H1 (cell line): ENCODE measurements around the gene PRRT2. TPM values are rescaled to one million over a fixed set of nuclear protein-coding genes. Genes with fewer than 3 reads are reported as not detected.

ENCODE experiments used
- CTCF ChIA-PET: fragments of 300-600 bp; sonication (Branson Sonifier 250); formaldehyde crosslinking; loops from one replicate; lab custom pipeline; 2021; ENCODE audit not compliant: partially characterized antibody; lab: Charles Lee
- POLR2A ChIA-PET: fragments of 300-600 bp; sonication (Branson Sonifier 250); formaldehyde crosslinking; loops from one replicate; lab custom pipeline; 2021; ENCODE audit warnings: inconsistent platforms; ENCODE audit not compliant: partially characterized antibody; lab: Charles Lee
- DNase-seq, 2 experiments: peaks; one replicate each; pipeline versions ENCODE4 v3.0.0 to v3.0.0-alpha.2; 2010 to 2022; ENCODE audit warnings: low spot score in 2 of 2, low read depth in 1 of 2, mixed read lengths in 1 of 2
- FAIRE-seq: peaks from 2 replicates; lab custom pipeline; 2011; peaks lifted over from hg19 to GRCh38; lab: Jason Lieb, UNC
- H2AFZ ChIP-seq: 2 replicates; pipeline ENCODE4 v1.8.1; 2012; ENCODE audit warnings: low read length, inconsistent platforms
- H2AK5ac ChIP-seq: 2 replicates; pipeline ENCODE4 v1.6.1; 2013; ENCODE audit warnings: low read depth, low read length
- H2BK120ac ChIP-seq: replicated peaks from 2 replicates; pipeline ENCODE3; 2013; ENCODE audit warnings: low read depth, low read length, inconsistent platforms
- H2BK12ac ChIP-seq: 2 replicates; pipeline ENCODE4 v1.6.1; 2013; ENCODE audit warnings: low read depth, low read length
- H2BK15ac ChIP-seq: 2 replicates; pipeline ENCODE4 v1.6.1; 2013; ENCODE audit warnings: low read length
- H2BK20ac ChIP-seq: 2 replicates; pipeline ENCODE4 v1.6.1; 2013; ENCODE audit warnings: low read length
- H2BK5ac ChIP-seq: 2 replicates; pipeline ENCODE4 v1.6.1; 2013; ENCODE audit warnings: low read depth, low read length
- H3K14ac ChIP-seq: 2 replicates; pipeline ENCODE4 v1.6.1; 2013; ENCODE audit warnings: inconsistent platforms; ENCODE audit not compliant: insufficient read length
- H3K18ac ChIP-seq: 2 replicates; pipeline ENCODE4 v1.6.1; 2013; ENCODE audit warnings: low read length; ENCODE audit errors: extremely low read depth
- H3K23ac ChIP-seq: 2 replicates; pipeline ENCODE4 v1.6.1; 2013; ENCODE audit warnings: inconsistent platforms; ENCODE audit not compliant: insufficient read length
- H3K23me2 ChIP-seq: 2 replicates; pipeline ENCODE4 v1.6.1; 2013; ENCODE audit warnings: low read depth, low read length
- H3K27ac ChIP-seq: 2 replicates; pipeline ENCODE4 v1.6.1; 2011; ENCODE audit warnings: low read depth, low read length, inconsistent platforms
- H3K27me3 ChIP-seq, 4 experiments: replicated peaks in 1 of 4; 1 replicate in 1 of 4; 2 replicates in 3 of 4; pipeline versions ENCODE4 v1.6.1 to v1.8.1; 2011 to 2013; ENCODE audit warnings: low read length in 3 of 4, mild to moderate bottlenecking in 3 of 4, inconsistent platforms in 2 of 4, mixed read lengths in 2 of 4, moderate library complexity in 1 of 4; ENCODE audit not compliant: control insufficient read depth in 3 of 4, insufficient read depth in 3 of 4; ENCODE audit errors: extremely low read depth in 1 of 4
- H3K36me3 ChIP-seq, 4 experiments: 2 replicates each; pipeline versions ENCODE4 v1.6.1 to v1.8.1; 2011 to 2013; ENCODE audit warnings: mild to moderate bottlenecking in 4 of 4, low read length in 3 of 4, moderate library complexity in 2 of 4, control low read depth in 1 of 4, inconsistent platforms in 1 of 4; ENCODE audit not compliant: insufficient read depth in 4 of 4, control insufficient read depth in 2 of 4
- H3K4ac ChIP-seq: replicated peaks from 2 replicates; pipeline ENCODE3; 2013; ENCODE audit warnings: low read length, low read depth, mixed read lengths, inconsistent platforms; ENCODE audit not compliant: insufficient read length
- H3K4me1 ChIP-seq, 4 experiments: replicated peaks in 1 of 4; 1 replicate in 1 of 4; 2 replicates in 3 of 4; pipeline versions ENCODE4 v1.6.1 to v1.8.1; 2011 to 2013; ENCODE audit warnings: low read length in 3 of 4, inconsistent platforms in 2 of 4, mixed read lengths in 1 of 4; ENCODE audit not compliant: insufficient read depth in 4 of 4, control insufficient read depth in 3 of 4
- H3K4me2 ChIP-seq, 2 experiments: 2 replicates each; pipeline versions ENCODE4 v1.6.1 to v1.8.1; 2011 to 2013; ENCODE audit warnings: low read depth in 2 of 2, low read length in 2 of 2, control low read depth in 1 of 2, inconsistent platforms in 1 of 2, mild to moderate bottlenecking in 1 of 2; ENCODE audit not compliant: insufficient read depth in 1 of 2
- H3K4me3 ChIP-seq, 4 experiments: fragments of 200-600, 300-600 bp in 1 of 4; sonication (generic), shearing (Covaris generic), sonication (Bioruptor Twin) in 1 of 4; 2 replicates each; pipeline versions ENCODE4 v1.5.1 to v1.8.1; 2011 to 2016; ENCODE audit warnings: low read length in 4 of 4, low read depth in 3 of 4, control low read depth in 2 of 4, inconsistent platforms in 2 of 4, mild to moderate bottlenecking in 2 of 4, mixed read lengths in 1 of 4, moderate library complexity in 1 of 4; ENCODE audit not compliant: insufficient read depth in 2 of 4; ENCODE audit errors: extremely low read depth in 1 of 4
- H3K56ac ChIP-seq: replicated peaks from 2 replicates; pipeline ENCODE3; 2013; ENCODE audit warnings: low read depth, mild to moderate bottlenecking, mixed read lengths, low read length, inconsistent platforms; ENCODE audit not compliant: insufficient read length
- H3K79me1 ChIP-seq: 2 replicates; pipeline ENCODE4 v1.6.1; 2013; ENCODE audit warnings: low read depth, low read length, control low read depth
- H3K79me2 ChIP-seq, 2 experiments: 2 replicates each; pipeline versions ENCODE4 v1.6.1 to v1.8.1; 2012 to 2013; ENCODE audit warnings: low read length in 2 of 2, mild to moderate bottlenecking in 2 of 2, inconsistent platforms in 1 of 2; ENCODE audit not compliant: insufficient read depth in 2 of 2, control insufficient read depth in 1 of 2
- H3K9ac ChIP-seq, 4 experiments: replicated peaks in 1 of 4; 1 replicate in 1 of 4; 2 replicates in 3 of 4; pipeline versions ENCODE4 v1.6.1 to v1.8.1; 2011 to 2013; ENCODE audit warnings: low read depth in 3 of 4, low read length in 3 of 4, control low read depth in 2 of 4, mild to moderate bottlenecking in 2 of 4, moderate library complexity in 2 of 4, inconsistent platforms in 1 of 4; ENCODE audit errors: extremely low read depth in 1 of 4
- H3K9me3 ChIP-seq, 2 experiments: 2 replicates each; pipeline versions ENCODE4 v1.6.1 to v1.8.1; 2012 to 2013; ENCODE audit warnings: mild to moderate bottlenecking in 2 of 2, moderate library complexity in 2 of 2, control low read depth in 1 of 2, inconsistent platforms in 1 of 2, low read depth in 1 of 2, low read length in 1 of 2, mixed read lengths in 1 of 2; ENCODE audit not compliant: insufficient read depth in 2 of 2
- H4K20me1 ChIP-seq, 2 experiments: replicated peaks in 1 of 2; 2 replicates each; pipeline versions ENCODE3 to v1.8.1; 2011 to 2013; ENCODE audit warnings: inconsistent platforms in 2 of 2, low read length in 2 of 2, mild to moderate bottlenecking in 1 of 2; ENCODE audit not compliant: insufficient read depth in 2 of 2, control insufficient read depth in 1 of 2
- H4K5ac ChIP-seq: 2 replicates; pipeline ENCODE4 v1.6.1; 2013; ENCODE audit warnings: low read length, low read depth, mixed read lengths, inconsistent platforms; ENCODE audit not compliant: insufficient read length
- H4K8ac ChIP-seq: 2 replicates; pipeline ENCODE4 v1.8.0; 2013; ENCODE audit warnings: mild to moderate bottlenecking, moderate library complexity, low read length, inconsistent platforms; ENCODE audit not compliant: insufficient read depth; ENCODE audit errors: extremely low read depth
- H4K91ac ChIP-seq: replicated peaks from 2 replicates; pipeline ENCODE3; 2013; ENCODE audit warnings: low read length, mixed read lengths, inconsistent platforms; ENCODE audit not compliant: insufficient read length
- CEBPB ChIP-seq: IDR thresholded peaks from 2 replicates; pipeline ENCODE4 v1.6.1; 2012; ENCODE audit warnings: low read depth, low read length
- CTCF ChIP-seq, 3 experiments: IDR thresholded peaks; 1 replicate in 2 of 3; 2 replicates in 1 of 3; pipeline versions ENCODE4 v1.5.1 to v1.6.1; 2011; ENCODE audit warnings: low read length in 3 of 3, mild to moderate bottlenecking in 3 of 3, inconsistent platforms in 2 of 3, low read depth in 1 of 3, moderate library complexity in 1 of 3; ENCODE audit not compliant: insufficient read depth in 1 of 3; ENCODE audit errors: control extremely low read depth in 1 of 3
- KDM5A ChIP-seq: fragments of 200-600 bp; IDR thresholded peaks from 2 replicates; pipeline ENCODE4 v1.7.1; 2012; ENCODE audit warnings: mild to moderate bottlenecking, low read length, inconsistent platforms, mixed read lengths
- SAP30 ChIP-seq: fragments of 300-600 bp; sonication (generic); IDR thresholded peaks from 2 replicates; pipeline ENCODE4 v1.7.1; 2012; ENCODE audit warnings: low read length, moderate library complexity, mild to moderate bottlenecking, inconsistent platforms; ENCODE audit not compliant: insufficient read depth, insufficient replicate concordance
- SUZ12 ChIP-seq: fragments of 200-600 bp; sonication (generic); IDR thresholded peaks from 2 replicates; pipeline ENCODE4 v1.6.1; 2012; ENCODE audit warnings: mild to moderate bottlenecking, inconsistent platforms, low read length, moderate library complexity, mixed read lengths
- USF2 ChIP-seq: IDR thresholded peaks from 2 replicates; pipeline ENCODE4 v1.6.1; 2011; ENCODE audit warnings: low read length, improper control_type of control experiment
- WGBS, 2 experiments: shearing (Covaris generic) in 1 of 2; methylation state at CpG; one replicate each; pipeline versions ENCODE4 v1.1.6 to v1.1.7; 2013 to 2015; ENCODE audit warnings: low lambda C conversion rate in 2 of 2, mixed read lengths in 2 of 2, inconsistent platforms in 1 of 2, low coverage in 1 of 2, missing lambda C conversion rate in 1 of 2; ENCODE audit not compliant: insufficient replicate concordance in 2 of 2, insufficient coverage in 1 of 2, insufficient read length in 1 of 2; ENCODE audit errors: extremely low coverage in 1 of 2, missing lambda C conversion rate in 1 of 2; 5-methylcytosine and 5-hydroxymethylcytosine counted together
- polyA plus RNA-seq, 7 experiments: library from polyadenylated mRNA; depleted of rRNA in 3 of 7; stranded (reverse) in 5 of 7; unstranded in 2 of 7; fragments of >200 nt in 5 of 7; fragments of 200-250 nt in 2 of 7; gene quantifications; 1 replicate in 5 of 7; 2 replicates in 1 of 7; 4 replicates in 1 of 7; pipeline versions ENCODE4 v1.2.1 to v1.2.3, GENCODE V29; 2011 to 2013; ENCODE audit warnings: missing spikeins in 2 of 7, mixed read lengths in 2 of 7
- total RNA-seq: library from RNA; stranded (reverse); fragmentation: NEBNext Ultra II Directional; extraction: Animal tissue kit (Norgen Biotek cat#: 25700); gene quantifications from 2 replicates; pipeline ENCODE4 v1.2.1, GENCODE V29; 2021

PRRT2 gene
- total and polyA plus RNA-seq, 2 of the 8 experiments (the other 6 are each of a cell fraction or from before 2014, with no cell fraction given): 12.8 to 32.6 TPM

GRCh38 chr16:29816694-29817441, 4.9 kb downstream of the PRRT2 start:
- Histone ChIP-seq H3K4me1 (peaks cover 0 to 31% (median 21%) of the 10 kb centered on the region in 4 experiments; a peak in 6 of 7 replicates), H2BK5ac (peak overlapping the region; percentile 89), H3K23me2 (peaks cover 21% of the 10 kb centered on the region), H2AFZ (no peak overlapping the region), H3K79me2 (peaks cover 0 to 26% of the 10 kb centered on the region in 2 experiments; a peak in 1 of 4 replicates), H3K4me3 (peak overlapping the region; percentile 59 to 91 (median 83)), H3K18ac (peak overlapping the region; percentile 95), H2BK120ac (no peak overlapping the region), H4K91ac (peak overlapping the region; percentile 61), H3K27ac (peak overlapping the region; percentile 94; the same call in 1 of the 2 replicates), H3K27me3 (no peaks in the 10 kb centered on the region), H4K8ac (peak overlapping the region; percentile 87; the same call in 1 of the 2 replicates), H2BK12ac (no peak overlapping the region), H2AK5ac (no peak overlapping the region), H3K36me3 (peaks cover 12 to 23% (median 18%) of the 10 kb centered on the region in 4 experiments), H3K23ac (no peak overlapping the region), H4K20me1 (peaks cover 2 to 4% of the 10 kb centered on the region in 2 experiments), H3K56ac (peak overlapping the region; percentile 62), H2BK15ac (peak overlapping the region; percentile 16; the same call in 1 of the 2 replicates), H4K5ac (peak overlapping the region; percentile 31), H3K9ac (peak overlapping the region; percentile 46 to 88 (median 75)), H3K14ac (no peak overlapping the region), H3K9me3 (no peaks in the 10 kb centered on the region), H2BK20ac (no peak overlapping the region), H3K4me2 (peak overlapping the region; percentile 91 to 92), H3K4ac (no peak overlapping the region), H3K79me1 (peaks cover 5% of the 10 kb centered on the region)
- ChIA-PET POLR2A (interaction anchor here (0.7 to 16.6 kb wide), 15 partner anchors 9 to 204 kb away, joined by 3 to 167 read pairs (median 5); partner anchors contain the start of genes CDIPT, KIF22, MAZ and SEZ6L2), CTCF (interaction anchor here (0.6 to 17.5 kb wide), 13 partner anchors 9 to 981 kb away, joined by 3 to 212 read pairs (median 6); partner anchors contain the start of genes MAZ and TLCD3B)
- WGBS, 2 experiments: 4% methylated on average over 31 of the region's 37 CpGs; no CpG with 5 or more reads in 1 of the 2 experiments
- FAIRE-seq (no peak), DNase-seq (peak in 1 of 2 experiments; percentile 80)
- TF ChIP-seq CEBPB (0 out of 2 replicates have a peak, but pooled peaks have one; percentile 19), KDM5A (no peak), CTCF (IDR thresholded peaks at IDR 0.05; ENCODE audit: control extremely low read depth in 1 of 3, insufficient read depth in 1 of 3, low read depth in 1 of 3, low read length in 3 of 3) (peak in 1 of 3 experiments; percentile 39; a peak in 1 of 4 replicates), SAP30 (no peak), SUZ12 (no peak), USF2 (no peak)
